GM21423 (cell line): Measurements from ENCODE around the gene NEB.
"Not testable (repeated sequence)": the region's sequence is repeated elsewhere in the genome, so short reads cannot be mapped to it uniquely, and the experiment has no call there.

Experiments used
- ATAC-seq: cut with Tn5 transposase; IDR thresholded peaks from one replicate; pipeline ENCODE4 v1.9.1; 2021; ENCODE audit warnings: mild to moderate bottlenecking, moderate library complexity; ENCODE audit not compliant: unreplicated experiment

The NEB gene

DNA sequence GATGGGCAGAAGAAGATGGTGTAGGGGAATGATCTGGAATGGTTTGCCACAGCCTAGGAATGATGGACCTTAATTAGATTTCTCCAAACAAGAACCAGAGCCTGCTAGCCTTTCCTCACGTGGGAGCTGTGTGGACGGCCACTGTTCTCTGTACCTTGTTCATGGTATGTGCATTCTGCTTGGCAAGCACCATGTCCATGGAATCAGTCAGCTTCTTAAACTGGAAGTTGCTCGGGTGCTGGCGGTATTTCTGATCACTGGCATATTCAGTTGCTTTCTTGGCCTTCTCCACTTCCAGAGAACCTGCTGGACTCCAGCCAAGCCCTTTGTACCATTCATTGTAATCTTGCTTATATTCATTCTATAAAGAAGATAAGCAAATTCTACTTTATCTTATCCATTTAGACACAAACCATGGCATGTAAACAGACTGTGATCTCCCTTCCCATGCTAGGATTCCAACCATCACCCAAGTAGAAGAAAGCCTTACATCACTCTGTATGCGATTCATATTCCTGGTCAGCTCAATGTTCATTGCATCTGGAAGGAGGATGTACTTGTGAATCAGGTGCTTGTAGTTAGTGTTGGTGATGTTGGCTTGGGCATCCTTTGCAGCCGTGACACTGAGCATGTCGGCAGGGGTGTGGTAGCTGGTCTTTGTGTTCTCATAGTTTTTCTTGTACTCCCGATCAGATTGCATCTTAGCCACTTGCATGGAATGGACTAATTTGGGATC, 78.4 kb downstream of the NEB start:
- no peak for ATAC-seq

DNA sequence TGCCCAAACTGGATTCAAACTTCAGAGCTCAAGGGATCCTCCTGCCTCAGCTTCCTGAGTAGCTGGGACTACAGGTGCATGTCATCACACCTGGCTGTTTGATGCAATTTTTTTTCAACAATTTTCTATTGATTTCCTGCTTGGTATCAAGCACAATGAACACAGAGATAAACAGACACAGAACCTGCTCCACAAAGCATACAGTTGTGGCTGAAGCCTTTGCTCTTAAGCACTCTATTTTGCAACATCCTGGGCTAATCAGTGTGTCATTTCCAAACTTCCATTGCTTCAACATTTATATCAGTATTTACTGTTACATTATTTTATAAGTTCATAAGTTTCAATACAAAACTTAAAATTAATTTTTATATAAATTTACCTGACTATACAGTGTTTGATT, 79.4 kb downstream of the NEB start:
- no peak for ATAC-seq

DNA sequence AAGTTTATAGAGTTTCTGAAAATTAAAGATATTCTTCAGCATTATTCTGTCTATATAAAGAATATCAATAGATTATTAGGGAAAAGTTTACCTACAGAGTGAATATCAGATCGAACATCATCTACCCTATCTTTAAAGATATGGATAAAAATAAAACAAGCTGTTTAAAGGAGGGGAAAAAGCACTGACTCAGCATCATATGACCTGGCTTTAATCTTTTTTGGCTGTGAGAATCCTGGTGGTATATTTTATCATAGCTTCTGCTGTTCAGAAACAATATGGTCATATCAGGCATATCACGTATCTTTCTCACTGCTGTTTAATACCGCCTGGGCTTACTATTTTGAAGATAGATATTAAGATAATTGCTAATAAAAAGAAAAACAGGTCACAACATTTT, 80.2 kb downstream of the NEB start:
- ATAC-seq, result no peak

DNA sequence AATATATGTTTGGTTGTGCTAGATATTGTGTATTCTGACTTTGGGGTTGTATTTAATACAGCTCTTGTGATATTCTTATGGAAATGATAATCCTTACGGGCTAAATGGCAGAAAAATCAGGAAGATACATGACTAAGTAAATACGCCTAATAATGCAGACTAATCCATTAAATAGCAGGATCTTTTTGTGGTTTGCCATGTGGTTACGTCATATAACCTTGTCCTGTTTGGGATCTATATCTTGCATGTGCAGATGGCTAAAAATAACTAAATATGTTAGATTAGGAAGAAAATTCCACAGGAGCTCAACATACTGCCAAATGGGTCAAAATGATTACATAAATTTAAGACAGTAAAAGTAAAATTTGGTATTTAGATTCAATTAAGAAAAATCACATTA, 83.0 kb downstream of the NEB start:
- no peak for ATAC-seq

DNA sequence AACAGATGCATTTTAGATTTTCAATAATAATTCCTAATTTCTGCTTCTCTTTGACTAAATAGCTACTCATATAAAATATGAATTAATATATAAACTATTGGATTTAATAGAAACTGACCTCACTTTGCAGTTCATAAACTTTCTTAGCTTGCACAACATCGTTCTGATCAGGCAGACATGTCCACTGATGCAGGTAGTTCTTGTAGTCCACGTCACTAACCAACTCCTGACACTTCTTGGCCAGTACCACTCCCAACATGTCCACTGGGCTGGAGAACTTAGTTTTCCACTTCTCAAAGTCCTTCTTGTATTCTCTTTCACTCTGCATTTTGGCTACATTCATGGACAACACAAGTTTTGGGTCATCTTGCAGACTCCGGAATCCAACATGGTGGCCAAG, 83.8 kb downstream of the NEB start:
- ATAC-seq, result no peak

DNA sequence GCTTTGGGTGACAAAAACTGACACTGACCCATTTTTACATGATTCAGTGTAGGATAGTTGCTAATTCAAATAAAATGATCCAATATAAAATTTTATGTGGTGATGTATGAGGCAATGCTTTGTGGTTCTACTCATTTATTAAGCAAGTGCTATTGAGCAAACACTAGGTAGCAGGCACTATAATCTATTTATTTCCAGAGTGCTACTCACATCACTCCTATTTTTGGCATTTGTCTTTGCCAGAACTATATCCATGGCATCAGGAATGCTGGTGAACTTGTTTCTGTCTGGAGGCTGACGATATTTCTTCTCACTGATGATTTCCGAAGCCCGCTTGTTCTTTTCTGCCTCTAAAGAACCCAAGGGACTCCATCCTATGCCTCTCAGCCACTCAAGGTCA, 84.3 kb downstream of the NEB start:
- ATAC-seq, result no peak

DNA sequence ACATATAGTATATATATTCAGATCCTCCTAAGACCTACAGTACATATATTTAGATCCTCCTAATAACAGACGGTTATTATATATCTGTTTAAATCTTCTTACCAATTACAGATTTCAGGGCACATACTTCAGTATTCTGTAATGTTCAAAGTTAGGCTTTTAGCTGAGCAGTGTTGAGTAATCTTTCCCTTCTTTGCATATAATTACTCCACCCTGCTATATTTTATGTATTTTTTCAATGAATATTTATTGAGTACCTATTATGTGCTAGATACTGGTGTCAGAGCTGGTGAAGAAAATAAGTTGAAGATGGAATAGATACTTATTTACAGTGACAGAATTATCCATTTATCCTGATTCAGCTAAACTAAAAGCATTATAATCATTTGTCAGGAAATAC, 84.9 kb downstream of the NEB start:
- no peak for ATAC-seq

DNA sequence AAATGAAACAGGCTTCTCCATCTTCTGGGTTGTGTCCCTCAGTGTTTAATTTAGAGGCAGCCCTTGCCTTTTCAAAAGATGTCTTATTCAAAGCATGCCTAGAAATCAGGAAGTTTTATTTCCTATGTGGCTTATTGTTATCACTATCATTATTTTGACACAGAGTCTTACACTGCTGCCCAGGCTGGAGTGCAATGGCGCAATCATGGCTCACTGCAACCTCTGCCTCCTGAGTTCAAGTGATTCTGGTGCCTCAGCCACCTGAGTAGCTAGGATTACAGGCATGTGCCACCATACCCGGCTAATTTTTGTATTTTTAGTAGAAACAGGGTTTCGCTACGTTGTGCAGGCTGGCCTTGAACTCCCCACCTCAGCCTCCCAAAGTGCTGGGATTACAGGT, 87.8 kb downstream of the NEB start:
- ATAC-seq, result not testable (repeated sequence)

DNA sequence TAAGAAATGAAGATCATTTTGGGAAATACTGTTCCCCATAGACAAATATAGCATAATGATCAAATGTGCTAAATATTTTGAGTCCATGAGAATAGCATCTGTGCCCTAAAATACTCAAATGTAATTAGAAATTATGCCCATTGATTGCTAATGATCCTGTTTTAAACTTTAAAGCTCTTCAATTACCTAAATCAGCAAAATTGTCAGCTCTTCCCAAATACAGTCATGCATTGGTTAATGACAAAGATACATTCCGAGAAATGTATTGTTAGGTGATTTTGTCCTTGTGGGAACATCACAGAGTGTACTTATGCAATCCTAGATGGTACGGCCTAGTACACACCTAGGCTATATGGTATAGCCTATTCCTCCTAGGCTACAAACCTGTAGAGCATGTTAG, 89.7 kb downstream of the NEB start:
- no peak for ATAC-seq

DNA sequence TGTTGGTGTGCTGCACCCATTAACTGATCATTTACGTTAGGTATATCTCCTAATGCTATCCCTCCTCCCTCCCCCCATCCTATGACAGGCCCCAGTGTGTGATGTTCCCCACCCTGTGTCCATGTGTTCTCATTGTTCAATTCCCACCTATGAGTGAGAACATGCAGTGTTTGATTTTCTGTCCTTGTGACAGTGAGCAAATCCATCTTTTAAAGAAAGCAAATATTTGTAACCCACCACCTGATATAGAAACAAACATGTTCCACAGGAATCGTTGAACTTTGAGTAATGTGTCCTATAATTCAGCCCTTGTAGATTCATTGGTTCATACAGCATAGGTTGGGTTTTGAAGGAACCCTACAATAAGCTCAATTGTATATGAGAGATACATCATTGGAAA, 92.4 kb downstream of the NEB start:
- not testable (repeated sequence) for ATAC-seq

DNA sequence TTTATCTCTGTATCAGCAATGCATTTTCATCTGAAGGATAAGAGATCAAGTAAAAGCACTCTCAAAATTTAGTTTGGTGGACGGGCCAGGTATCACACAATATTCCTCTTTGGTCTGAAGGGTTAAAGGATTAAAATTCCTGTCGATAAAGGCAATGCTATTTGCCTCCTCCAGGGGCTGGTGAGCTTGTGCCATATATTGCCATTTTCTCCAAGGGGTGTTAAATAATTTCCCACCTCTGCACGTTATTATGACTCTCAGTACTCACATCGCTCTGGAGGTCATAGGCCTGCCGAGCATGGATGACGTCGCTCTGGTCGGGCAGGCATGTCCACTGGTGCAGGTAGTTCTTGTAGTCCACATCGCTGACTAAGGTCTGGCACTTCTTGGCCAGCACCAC, 94.2 kb downstream of the NEB start:
- no peak for ATAC-seq

DNA sequence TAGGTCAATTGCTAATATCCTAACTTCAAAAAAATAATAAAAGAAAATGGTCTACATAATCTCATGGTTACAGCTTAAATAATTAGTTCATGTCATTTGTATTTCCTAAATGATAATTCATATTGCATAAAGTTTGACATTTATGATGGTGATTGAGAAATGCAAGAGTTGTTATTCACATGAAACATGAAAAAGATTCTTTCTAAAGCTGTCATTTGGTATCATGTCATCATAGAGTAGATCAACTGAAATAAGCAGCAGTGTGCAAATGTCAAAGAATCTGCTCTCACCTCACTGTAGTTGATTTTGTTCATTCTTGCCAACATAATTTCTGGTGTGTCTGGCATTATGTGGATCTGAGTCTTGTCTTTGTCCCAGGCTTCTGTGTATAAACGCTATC, 95.3 kb downstream of the NEB start:
- no peak for ATAC-seq

DNA sequence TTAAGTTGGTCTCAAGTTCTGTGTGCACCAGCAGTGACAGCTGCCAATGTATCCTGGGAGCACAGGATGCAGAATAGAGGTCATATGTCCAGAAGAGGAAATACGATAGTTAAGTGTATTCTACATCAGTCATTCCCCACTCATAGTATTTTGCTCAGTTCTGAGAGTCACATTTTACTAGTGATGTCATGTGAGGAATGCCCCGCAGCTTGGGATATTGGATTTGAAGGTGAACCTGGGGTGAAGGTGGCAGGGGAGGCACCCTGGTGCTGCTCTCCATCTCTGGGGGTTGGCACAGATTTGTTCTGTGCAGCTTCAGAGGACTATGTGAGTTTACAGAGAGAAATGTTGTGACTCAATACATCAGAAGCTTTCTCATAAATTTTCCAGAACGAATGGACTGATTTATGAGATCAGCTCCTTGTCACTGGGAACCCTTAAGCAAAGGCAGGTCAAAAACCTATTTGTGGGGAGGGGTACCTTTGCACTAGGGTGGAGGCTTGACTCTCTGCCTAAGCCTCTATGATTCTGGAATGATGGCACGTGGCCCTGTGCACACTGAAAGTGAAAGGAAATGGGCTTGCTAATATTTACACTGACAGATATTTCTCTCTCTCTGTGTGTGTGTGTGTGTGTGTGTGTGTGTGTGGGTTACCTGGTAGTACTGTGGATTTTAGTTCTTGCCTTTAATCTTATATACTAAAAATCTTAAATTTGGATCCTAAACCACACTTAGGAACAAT, 95.9 kb downstream of the NEB start:
- ATAC-seq, result peak; percentile 65

DNA sequence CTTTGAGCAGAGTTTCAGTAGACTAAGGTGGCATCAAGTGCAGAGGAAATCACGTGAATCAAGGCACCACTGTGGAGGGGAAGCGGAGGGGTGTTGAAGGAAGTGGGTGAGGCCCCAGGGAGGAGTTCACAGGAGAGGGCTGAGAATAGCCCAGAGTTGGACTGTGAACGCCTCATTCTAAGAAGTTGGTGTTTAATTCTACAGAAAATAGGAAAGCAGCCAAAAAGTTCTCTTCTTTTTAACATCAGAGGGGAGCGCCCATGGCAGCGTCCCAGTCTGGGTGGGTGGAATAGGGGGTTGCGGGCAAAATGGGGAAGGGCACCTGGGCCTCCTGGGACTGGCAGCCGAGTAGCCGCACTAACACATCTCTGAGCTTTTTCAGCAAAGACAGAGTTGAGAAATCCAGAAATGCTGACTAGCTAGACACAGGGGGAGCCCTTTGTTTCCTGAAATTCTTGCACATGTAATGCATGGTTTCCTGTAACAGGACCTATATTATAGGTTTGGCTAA, 97.0 kb downstream of the NEB start:
- peak; percentile 74 for ATAC-seq

DNA sequence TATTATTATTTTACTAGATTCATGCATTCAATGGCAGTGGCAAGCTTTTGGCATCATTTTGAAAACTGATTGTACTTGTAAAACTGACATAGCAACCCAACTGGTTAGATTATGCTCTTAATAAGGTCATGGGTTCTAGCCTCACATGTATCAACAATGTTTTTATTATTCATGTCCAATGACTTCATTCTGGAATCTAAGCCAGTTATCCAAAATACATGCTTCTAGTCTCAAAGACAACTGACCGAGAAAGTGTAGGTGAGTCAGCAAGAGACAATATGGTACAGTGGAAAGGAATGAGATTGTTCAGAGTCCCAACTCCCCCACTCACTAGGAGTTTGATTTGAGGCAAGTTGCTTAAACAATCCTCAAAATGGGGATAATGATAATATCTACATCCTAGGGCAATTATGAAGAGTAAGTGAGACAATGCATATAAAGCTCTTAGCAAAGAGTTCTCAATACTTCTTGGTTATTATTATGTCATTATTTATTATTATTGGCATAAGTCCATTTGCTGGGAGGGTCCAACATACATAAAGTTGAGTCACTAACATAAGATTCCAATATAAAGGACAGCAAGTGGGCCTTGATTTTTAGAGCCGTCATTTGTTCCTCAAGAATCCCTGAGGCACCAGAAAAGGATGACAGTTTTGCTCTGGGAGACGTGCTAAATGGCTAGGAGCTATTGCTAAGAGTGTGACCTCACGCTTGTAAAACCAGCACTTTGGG, 99.4 kb downstream of the NEB start:
- no peak for ATAC-seq

DNA sequence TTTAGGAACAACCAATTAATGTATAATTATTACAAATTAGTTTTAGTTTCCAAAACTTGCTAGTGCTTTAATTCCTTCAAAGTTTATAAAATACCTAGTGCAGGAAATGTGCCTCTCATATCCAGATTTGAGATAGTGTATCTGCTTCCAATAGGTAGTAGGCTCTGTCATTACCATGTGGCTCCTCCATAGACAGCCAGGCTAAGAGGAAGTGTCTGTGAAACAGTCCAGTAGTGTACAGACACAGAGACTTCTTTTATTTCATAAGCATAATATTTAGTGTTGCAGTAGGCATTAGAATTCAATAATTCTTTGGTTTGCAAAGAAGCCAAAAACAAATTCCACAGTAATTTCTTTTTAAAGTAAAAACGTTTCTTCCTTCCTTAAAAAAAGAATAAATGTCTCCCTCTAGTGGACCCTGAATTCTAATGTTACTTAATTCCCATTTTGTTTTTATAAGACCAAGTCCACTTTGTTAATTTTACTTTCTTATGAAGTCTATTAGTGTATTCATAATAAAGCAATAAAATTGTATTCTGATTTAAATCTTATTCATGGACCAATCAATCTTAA, 101.2 kb downstream of the NEB start:
- no peak for ATAC-seq

DNA sequence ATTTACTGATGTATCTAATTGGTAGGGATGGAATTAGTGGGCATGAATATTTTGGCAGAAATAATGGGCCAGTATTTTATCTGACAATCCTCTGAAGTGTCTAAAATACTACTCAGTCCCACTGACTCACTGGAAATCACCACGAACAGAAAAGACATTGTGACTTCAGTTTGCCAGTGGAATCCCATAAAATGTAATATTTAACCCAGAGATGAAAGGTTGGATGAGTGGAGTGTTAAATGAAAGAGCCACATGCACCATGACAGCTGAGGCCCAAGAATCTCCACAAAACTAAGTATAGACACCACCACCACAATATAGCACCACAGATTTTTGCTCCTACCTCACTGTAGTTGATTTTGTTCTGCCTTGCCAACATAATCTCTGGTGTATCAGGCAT, 103.9 kb downstream of the NEB start:
- no peak for ATAC-seq

DNA sequence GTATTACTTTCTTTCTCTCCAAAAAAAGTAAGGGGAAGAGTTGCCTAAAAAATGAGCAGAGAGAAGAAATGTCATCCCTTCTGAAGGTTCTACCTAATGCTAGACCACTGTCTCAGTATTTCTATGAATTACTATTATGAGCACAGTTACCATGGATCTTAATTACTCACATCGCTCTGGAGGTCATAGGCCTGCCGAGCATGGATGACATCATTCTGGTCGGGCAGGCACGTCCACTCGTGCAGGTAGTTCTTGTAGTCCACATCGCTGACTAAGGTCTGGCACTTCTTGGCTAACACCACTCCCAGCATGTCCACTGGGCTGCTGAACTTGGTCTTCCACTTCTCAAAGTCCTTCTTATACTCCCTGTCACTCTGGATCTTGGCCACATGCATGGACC, 106.9 kb downstream of the NEB start:
- ATAC-seq, result no peak

DNA sequence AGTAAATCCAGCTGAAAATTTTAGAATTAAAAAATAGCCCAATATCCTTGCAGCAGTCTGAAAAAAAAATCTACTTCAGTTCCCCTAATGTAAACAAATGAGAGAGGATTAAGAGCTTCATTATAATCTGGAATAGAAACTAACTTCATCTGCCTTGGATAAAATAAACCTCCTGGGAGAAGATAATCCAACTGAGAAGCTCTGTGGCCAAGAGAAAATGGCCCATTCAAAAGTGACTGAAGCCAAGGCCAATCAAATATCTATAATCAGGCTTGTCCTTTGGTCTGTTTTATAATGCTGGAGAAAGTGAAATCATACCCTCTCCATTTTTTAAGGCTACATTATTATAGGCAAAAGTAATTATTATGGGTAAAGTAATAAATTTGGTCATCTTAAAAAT, 110.0 kb downstream of the NEB start:
- no peak for ATAC-seq

DNA sequence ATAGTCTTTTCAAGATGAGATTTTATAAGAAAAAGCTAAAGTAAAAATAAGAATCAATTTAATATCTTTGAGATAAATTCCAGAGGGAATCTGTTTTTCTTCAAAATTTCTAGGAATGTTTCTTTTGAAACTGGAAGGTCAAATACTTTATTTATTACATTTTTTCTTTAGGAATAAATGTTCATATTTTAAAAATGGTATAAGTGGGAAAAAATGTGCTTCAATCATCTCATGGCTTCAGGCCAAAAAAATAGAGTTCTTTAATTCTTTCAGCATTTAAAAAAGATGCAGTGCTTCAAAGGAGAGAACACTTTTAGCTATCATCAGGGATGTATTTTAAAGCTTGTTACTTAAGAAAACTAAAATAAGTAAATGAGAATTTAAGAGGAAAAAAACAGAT, 110.6 kb downstream of the NEB start:
- no peak for ATAC-seq

DNA sequence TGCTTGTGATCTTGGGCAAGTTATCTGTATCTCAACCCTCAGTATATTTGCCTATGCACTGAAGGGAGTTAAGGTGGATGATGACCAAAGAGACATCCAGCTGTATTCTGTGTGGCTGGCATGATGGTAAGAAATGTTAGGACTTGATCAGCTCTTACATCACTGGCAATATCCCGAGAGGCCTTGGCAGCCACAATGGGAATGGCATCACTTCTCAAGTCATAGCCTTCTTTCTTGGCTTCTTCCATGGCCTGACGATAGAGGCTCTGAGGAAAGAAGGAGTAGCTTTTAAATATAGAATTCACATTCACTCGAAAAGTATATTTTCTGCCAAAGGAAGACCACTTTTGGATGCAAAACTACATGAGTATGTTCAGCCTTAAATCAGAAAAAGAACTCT, 113.5 kb downstream of the NEB start:
- no peak for ATAC-seq
